ENCODE measurements around the gene RAB40C.

Gene RAB40C, protein sequence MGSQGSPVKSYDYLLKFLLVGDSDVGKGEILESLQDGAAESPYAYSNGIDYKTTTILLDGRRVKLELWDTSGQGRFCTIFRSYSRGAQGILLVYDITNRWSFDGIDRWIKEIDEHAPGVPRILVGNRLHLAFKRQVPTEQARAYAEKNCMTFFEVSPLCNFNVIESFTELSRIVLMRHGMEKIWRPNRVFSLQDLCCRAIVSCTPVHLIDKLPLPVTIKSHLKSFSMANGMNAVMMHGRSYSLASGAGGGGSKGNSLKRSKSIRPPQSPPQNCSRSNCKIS

DNA sequence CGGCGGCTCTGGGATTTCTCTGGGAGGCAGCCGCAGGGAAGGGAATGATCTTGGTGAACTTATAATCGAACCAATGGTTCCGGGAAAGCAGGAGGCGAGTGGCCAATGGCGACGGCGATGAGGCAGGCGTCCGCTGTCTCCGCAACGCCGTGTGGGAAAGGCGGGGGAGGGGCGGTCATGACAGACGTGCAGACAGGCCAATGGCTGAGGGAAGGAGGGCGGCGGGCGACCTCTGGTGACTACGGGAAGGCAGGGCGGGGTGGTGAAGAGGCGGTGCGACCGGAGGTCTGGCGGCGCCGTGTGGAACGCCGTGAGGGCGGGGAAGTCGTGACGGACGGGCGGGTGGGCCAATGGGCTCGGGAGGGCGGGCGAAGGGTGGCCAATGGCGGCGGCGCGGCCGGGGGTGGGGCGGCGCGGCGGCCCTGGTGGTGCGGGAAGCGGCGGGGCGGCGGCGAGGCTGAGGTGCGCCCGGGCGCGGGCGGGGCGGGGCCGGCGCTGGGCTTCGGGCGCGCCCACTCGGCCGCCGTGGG, at the start of gene RAB40C:
Gene RAB40C, plus strand, starts transcription at position 409 of the 530 bp plus-strand sequence. CDS start 226 bp downstream, outside the sequence.
- DNase-seq, result peak; percentile 99

DNA sequence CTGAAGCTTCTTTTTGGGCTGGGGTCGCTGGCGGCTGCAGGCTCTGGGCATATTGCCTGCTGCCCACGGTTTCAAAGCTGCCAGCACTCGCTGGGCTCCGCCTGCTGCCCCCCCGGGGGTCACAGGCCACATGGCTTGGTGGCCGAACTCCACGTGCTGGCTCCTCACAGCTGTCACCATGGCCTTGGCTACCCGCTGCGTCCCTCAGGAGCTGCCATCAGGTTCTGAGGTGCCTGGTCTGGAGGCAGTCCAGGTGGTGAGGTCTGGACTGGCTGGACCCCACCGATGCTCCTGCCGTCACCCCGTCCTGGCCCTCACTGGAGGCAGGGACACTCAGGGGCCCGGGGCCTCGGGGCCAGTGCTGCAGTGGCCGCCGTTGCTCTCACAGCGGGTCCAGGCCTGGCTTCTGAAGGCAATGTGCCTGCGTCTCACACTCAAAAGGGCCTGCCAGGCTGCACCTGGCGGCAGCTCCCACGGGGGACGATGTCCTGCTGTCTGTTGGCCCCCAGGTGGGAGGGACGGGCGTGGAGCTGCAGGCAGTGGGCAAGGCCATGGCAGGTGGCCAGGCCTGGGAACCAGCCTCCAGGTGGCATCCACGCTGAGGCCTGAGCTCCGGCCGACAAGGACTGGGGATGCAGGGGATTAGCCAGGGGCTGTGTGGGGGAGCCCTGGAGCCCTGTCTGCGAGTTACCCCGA, 49.1 kb upstream of the RAB40C start:
- no peak for DNase-seq

DNA sequence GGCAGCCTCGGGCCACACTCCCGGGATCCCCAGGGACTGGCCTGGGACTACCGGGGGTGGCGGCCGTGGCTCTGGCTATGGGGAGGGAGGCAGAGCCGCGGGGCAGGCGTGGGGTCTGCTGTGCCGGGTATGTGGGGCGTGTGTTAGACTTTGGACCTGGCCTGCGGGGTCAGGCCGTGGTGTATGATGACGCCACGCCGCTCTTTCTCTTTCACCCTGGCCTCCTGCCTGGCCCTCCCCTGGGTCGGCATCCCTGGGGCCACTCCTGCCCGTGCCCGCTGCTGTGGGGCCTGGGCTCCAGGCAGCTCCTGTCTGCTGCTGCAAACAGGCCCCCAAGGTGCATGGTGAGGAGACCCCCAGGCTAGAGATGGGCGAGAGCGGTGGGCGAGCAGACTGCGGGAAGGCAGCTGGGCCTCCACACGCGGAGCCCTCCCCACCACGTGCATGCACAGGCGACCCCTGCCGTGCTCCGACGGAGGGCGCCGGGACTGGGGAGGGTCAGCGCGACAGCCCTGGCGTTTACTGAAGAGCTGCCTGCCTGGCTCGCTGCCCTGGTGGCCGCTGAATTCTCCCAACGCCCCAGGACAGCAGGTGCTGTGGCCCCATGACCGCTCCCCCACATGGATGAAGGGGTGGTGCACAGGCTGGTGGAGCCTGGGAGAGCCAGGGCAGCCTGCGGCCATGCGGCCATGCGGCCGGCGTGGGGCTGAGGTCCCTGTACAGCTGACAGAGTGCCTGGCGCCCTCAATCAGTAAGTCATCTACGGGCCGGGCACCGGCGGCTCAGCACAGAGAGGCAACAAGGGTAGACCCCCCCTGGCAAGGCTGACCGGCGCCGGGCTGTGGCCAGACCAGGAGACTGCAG, 46.3 kb upstream of the RAB40C start:
- DNase-seq, result no peak

DNA sequence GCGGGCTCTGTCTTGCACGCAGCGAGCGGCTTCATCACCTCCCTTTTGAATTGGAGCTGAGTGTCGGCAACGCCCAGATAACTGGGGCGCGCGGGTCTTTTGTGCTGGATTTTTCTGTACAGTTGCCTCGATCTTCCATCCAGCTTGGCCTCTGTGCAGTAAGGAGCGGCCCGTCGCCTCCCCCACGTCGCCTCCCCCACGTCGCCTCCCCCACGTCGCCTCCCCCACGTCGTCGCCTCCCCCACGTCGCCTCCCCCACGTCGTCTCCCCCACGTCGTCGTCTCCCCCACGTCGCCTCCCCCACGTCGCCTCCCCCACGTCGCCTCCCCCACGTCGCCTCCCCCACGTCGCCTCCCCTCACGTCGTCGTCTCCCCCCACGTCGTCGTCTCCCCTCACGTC, 45.3 kb upstream of the RAB40C start:
- DNase-seq, result no peak

DNA sequence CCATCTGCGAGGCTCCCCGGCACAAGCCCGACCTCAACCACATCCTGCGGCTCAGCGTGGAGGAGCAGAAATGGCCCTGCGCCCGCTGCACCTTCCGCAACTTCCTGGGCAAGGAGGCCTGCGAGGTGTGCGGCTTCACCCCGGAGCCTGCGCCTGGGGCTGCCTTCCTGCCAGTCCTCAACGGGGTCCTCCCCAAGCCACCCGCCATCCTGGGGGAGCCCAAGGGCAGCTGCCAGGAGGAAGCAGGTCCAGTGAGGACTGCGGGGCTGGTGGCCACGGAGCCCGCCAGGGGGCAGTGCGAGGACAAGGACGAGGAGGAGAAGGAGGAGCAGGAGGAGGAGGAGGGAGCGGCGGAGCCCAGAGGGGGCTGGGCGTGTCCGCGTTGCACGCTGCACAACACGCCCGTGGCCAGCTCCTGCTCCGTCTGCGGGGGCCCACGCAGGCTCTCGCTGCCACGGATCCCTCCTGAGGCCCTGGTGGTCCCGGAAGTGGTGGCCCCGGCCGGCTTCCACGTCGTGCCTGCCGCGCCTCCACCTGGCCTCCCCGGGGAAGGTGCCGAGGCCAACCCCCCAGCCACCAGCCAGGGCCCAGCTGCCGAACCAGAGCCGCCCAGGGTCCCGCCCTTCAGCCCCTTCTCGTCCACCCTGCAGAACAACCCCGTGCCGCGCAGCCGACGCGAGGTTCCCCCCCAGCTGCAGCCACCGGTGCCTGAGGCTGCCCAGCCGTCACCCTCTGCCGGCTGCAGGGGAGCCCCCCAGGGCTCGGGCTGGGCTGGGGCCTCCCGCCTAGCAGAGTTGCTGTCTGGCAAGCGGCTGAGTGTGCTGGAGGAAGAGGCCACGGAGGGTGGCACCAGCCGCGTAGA, 42.7 kb upstream of the RAB40C start:
- peak; percentile 41 for DNase-seq

DNA sequence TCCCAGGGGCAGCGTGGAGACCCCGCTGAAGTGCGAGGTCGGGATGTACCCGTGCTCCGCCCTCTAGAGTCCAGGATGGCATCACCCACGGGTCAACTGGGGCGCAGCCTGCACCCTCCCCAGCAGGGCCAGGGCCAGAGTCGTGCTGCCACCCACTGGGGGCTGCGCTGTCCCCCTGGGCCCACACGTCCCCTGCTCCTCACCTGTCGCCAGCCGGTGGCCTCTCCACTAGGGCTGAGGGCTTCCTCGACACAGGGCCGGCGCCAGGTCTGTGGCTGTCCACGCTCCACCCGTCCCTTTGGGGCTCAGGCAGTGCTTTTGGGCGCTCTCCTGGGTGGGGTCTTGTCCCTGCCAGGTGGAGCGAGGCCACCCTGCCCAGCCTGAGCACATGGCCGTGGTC, 41.3 kb upstream of the RAB40C start:
- no peak for DNase-seq

DNA sequence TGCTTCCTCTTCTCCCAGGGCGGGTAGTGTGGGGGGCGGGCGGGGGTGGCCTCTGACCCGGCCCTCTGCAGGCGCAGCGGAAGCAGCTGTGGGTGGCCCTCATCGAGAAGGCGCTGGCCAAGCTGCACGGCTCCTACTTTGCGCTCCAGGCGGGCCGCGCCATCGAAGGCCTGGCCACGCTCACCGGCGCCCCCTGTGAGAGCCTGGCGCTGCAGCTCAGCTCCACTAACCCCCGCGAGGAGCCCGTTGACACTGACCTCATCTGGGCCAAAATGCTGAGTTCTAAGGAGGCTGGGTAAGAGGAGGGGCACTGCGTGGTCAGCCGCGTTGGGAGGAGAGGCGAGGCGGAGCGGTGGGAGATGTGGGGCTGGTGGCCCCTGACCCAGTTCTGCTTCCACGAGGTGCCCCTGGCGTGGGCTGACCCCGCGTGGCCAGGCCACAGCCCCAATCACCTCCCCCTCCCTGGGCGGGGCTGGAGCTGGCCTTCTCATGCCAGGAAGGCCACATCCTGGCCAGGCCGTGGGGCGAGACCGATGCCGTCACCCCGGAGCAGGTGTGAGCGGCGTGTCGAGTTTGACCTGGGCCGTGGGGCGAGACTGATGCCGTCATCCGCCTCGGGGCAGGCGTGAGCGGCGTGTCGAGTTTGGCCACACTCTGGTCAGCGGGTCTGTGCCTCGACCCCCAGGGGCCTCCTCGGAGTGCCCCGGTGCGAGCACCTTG, 40.2 kb upstream of the RAB40C start:
- no peak for DNase-seq

DNA sequence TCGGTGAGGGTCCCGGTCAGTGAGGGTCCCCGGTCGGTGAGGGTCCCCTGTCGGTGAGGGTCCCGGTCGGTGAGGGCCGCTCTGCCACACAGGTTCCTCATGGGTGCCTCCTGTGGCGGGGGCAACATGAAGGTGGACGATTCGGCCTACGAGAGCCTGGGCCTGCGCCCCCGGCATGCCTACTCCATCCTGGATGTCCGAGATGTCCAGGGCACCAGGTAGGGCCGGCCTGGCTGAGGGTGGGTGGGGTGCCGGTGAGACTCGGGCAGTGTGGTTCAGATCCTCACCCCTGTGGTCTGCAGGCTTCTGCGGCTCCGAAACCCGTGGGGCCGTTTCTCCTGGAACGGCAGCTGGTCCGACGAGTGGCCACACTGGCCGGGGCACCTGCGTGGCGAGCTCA, 38.7 kb upstream of the RAB40C start:
- no peak for DNase-seq

DNA sequence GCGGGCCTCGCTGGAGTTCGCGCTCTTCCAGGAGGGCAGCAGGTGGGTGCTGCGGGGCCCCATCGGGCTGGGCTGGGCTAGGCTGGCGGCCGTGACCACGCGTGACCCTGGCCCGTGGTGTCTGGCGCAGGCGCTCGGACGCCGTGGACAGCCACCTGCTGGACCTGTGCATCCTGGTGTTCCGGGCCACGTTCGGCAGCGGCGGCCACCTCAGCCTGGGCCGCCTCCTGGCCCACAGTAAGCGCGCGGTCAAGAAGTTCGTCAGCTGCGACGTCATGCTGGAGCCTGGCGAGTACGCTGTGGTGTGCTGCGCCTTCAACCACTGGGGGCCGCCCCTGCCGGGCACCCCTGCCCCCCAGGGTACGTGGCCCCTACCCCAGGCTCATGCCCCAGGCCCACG, 37.7 kb upstream of the RAB40C start:
- DNase-seq, result no peak

DNA sequence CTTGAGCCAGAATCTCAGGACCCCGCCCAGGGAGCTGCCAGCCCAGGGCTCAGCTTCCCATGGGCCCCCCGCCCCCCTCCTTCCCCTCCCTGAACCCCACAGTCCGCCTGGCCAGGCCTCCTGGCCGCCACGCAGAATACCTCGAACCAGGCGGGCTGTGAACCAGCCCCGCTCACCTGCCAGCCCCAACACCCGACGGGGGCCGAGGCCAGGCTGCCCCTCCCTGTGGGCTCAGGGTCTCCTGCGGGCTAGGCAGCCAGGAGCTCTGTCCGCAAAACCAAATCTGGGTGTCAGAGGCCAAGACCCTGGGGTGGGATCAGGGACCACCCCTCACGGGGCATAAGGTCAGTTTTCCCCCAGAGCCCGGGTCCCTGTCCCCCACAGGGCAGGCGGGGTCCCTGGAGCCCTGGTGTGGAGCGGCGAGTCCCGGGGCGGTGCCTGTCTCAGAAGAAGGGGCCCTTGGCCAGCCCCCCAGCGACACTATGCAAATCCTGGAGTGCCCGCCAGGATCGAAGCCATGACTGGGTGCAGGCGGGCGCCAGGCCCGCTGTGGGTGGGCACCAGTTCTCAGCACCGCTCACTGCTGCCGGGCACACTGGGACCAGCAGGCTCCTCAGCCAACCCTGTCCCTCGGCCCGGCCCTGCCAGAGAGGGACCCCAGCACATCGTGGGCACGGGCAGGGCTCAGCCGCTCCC, 36.1 kb upstream of the RAB40C start:
- no peak for DNase-seq

DNA sequence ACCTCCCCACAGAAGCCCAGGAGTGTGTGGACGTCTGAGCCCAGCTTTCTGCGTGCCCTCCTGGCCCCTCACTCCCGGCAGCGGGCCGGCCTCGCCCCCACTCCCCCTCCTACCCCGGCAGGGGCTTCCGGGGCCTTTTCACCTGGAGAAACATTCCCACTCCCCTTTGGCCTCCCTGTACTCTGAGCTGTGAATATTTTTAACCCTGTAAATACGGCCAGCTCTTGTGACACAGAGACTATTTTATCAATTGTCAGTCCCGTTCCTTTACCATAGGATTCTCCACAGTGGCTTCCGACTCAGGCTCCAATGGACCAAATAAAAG, 35.6 kb upstream of the RAB40C start:
- DNase-seq, result no peak

DNA sequence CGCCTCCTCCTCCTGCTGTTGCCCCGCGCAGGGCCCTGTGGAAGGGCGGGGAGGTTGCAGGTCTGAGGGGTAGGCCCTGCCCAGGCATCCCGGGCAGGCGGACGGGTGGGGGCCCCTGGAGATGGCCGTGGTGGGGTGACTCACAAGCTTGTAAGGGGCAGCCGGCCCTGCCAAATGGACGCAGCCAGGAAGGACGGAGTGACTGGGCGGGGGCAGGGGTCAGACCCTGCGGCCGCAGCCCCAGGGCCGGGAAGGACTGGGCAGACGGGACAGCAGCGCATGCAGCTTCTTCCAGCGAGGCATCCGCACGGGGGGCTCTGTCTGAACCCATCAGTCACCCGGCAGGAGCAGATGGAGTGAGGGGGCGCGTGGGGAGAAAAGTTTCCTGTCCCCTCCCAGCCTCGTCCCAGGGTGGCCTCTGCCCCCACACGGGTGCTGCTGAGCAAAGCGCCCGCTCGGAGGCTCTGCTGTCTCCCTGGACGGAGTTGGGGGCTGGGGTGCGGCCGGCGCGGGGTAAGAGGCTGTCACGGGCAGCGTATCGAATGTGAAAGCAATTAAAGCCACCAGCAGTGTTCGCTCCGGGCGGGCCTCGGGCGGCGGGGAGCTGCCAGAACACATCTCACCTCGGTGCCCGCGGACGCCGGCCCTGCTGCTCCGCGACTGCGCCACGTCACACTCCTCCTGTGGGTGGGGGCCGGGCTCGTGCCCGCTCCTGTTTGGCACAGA, 35.1 kb upstream of the RAB40C start:
- no peak for DNase-seq

DNA sequence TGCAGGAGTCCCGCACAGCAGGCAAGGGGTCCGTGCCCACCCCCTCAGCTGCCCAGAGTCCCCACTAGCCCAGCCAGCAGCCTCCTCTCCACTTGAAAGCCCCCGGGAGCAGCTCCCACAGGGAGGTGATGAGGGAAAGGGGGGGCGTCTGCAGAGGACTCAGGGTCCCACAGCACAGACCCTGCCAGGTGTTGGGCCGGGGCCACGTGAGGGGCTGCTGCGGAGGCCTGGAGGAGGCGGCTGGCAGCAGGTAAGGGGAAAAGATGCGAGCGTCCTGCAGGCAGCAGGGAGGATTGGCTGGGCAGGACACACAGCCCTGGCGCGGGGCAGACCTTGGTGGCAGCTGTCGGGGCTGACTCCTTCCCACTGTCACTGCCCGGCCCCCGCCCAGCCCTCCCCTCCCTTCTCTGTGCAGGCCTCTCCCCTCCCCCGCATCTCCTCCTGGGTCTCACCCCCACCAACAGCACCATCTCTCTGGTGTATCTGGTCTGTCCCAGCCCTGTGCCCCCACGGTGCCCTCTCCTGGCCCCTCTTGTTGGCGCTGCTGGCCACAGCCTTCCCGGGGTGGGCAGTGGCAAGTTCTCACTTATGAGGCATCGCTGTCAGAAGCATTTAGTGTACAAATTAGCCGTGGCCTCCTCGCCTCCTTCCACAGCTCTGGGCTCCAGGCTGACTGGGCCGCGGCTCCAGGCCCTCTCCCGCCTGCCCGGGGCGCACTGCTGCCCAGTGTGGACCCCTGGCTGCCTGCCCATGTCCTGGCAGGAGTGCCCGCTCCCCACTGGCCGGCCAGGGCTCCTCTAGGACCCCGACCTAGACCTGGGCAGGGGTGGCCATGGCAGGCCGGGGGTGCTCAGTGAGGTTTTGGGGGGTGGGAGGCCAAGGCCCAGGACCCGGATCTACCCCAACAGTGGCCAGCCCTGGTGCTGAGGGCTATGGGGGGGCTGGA, 34.1 kb upstream of the RAB40C start:
- DNase-seq, result no peak

DNA sequence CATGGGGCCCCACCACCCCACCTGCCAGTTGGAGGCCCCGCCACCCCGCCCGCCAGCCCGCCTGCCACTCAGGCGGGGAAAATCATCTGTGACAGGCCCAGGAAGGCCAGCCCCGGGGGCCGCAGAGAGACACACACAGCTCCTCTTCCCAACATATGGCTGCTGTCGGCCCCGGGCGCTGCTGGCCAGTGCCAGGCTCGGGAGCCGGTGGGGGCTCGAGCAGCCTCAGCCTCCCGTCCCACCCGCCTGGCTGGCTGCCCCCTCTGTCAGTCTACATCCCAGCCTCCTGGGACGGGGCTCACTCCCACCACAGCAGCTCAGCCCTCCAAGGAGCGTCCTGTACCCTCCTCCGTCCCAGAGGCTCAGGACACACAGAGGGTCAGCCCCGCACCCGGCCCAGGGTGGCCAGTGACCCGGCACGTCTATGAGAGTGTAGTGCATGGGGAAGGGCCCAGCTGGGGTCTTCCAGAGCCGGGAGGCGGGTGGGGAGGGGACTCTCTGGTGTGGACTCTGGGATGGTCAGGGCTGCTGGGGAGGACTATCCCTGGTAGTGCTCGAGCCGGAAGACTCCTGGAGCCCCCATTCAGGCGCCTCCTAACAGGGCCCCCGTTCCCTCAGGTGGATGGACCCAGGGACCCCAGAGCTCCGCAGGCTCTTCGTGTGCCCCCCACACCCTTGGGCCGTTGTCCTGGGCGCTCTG, 33.2 kb upstream of the RAB40C start:
- no peak for DNase-seq

DNA sequence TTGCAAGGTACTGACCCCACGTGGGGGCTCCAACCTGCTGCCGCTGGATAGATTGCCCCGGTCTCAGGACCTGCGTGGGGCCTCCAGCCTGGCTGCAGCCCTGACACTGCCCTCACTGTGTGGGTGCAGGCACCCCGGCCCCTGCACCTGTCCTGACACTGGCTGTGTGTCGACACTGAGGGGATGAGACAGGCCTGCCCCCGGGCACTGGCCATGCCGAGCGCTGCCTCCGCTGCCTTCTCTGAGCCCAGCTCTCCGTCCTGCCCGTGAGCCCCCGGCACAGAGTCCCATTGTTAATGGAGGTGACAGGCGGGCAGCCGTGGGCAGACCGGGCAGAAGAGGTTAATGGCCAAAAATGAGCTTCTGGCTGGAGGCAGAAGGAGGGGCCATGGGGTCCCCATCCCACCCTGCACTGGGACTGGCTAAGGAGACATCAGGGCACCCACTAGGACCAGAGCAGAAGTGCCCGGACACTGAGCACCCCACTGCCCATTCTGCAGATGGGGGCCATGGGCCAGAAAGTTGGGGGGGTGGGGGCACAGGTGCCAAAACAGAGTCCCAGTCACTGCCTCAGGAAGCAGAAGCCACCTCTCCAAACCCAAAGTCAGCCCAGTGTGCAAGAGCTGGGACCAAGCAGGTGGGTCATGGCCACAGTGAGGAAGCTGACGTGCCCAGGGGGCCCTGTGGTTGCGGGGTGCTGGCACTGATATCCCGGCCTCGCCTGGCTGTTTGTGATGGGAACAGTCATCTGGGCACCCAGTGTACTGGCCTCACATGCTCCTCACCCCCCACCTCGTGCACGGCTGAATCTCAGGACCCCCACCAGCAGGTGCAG, 32.2 kb upstream of the RAB40C start:
- DNase-seq, result no peak

DNA sequence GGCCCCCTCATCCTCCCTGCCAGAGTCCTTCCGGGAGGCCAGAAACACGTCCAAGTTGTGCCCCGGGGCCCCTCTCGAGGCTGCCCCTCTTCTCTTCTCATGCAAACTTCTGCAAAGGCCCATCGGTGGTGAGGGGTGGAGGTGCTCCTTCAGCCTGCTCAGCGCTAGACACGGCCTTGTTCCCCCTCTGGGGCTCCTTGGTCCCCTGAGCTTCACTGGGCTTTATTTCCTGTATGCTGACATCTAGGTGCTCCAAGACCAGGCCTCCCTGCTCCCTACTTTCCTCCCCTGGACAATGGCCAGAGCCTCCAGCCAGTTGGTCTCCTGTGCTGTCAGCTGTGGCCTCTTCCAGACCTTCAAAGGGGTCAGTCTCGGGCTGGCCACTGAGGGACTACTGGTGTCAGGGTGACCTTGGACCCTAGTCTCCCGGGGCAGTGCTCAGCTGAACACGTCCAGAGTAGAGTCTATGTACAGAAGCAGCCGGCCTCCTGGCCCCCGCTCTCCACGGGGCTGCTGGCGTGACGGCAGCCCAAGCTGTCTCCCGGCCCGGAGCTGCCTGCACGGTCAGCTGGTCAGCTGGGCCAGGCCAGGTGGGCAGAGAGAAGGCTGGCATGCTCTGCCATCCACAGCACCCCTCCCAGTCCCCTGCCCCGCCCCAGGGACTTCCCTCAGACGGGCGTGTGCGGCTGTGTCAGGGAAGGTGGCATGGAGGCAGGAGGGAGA, 31.4 kb upstream of the RAB40C start:
- no peak for DNase-seq

DNA sequence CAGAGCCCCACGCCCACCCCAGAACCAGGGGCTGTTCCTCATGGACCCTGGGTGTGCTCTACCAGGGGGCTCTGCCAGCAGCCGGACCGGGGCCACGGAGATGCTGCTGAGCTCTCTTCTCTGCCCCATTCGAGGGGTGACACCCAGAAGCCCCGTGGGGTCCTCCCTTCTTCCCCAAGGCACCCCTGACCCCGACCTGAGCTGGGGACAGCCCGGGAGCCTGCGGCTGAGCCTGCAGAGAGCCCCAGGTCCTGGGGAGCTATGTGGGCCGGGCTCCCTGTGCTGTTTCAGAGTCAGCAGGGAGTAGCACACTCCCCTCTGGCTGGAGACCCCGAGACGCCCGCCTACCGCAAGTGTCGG, 30.9 kb upstream of the RAB40C start:
- no peak for DNase-seq

Data from activated CD4-positive, alpha-beta T cell treated with anti-CD3 and anti-CD28 coated beads, Interleukin-2, amount 50 U/mL, for 16 hours (primary cell).